HG03097 (cell line): ENCODE measurements around the gene ABCD3.
"Not testable (repeated sequence)": the region's sequence is repeated elsewhere in the genome, so short reads cannot be mapped to it uniquely, and the experiment has no call there.

Experiments
- ATAC-seq: cut with Tn5 transposase; IDR thresholded peaks from one replicate; pipeline ENCODE4 v1.9.1; 2021; ENCODE audit not compliant: unreplicated experiment, low FRiP score

ABCD3 gene

DNA sequence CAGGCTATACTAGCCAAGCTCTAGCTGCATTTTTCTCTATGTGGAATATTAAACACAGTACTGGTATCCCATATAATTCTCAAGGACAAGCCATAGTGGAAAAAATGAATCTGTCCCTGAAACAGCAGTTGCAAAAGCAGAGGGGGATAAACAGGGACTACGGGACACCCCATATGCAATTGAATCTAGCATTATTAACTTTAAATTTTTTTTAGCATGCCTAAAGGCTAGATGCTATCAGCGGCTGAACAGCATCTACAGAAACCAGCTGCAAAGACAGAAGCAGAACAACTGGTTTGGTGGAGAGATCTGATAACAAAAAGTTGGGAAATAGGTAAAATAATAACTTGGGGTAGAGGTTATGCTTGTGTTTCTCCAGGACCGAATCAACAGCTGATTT, 30.6 kb downstream of the ABCD3 start:
- ATAC-seq: not testable (repeated sequence)

- no peak for ATAC-seq
Measured at GRCh38 chr1:94456736-94457135, 38.5 kb downstream of the ABCD3 start.

- no peak for ATAC-seq
Measured at GRCh38 chr1:94462606-94463005, 44.4 kb downstream of the ABCD3 start.

GRCh38 chr1:94463056-94463764, 45.0 kb downstream of the ABCD3 start:
- no peak for ATAC-seq

DNA sequence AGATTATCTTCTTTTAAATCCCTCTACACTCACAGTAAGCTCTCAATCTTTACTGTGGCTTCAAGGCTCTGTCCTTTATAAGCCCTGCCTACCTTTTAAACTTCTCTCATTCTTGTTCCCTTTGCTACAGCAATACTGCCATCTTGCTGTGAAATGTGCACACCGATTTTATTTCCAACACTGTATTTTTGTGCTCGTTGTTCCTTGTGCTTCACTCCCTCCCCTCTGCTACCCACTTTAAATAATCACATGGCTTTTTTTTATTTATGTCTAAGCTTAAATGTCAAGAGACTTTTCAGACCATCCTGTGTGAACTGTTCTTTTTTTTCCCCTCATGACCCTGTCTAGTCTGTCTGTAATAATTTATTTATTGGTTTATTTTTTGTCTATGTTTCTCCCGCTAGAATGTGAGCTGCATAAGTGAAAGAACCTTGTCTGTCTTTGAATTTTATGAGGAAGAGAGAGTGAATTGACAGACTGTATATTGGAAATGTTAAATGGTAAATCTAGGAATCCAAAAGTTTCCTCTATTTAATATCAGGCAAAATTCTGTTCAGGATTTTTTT, 45.7 kb downstream of the ABCD3 start:
- no peak for ATAC-seq

DNA sequence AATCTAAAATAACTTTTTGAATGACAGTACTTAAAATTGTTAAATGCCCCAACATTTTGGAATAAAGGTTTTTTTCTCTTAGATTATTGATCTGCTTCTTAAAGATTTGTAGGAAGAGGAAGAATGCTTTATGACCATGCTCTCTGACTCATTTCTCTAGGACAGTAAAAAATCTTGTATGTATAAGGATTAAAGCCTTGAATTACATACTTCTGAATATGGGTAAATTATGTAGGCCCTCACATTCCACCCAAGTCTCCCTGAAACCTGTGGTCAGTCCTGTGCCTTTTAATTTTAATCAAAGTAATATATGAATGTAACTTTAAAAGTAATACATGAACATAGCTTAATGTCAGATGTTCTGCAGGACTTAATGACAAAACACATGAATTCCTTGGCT, 50.5 kb downstream of the ABCD3 start:
- no peak for ATAC-seq

DNA sequence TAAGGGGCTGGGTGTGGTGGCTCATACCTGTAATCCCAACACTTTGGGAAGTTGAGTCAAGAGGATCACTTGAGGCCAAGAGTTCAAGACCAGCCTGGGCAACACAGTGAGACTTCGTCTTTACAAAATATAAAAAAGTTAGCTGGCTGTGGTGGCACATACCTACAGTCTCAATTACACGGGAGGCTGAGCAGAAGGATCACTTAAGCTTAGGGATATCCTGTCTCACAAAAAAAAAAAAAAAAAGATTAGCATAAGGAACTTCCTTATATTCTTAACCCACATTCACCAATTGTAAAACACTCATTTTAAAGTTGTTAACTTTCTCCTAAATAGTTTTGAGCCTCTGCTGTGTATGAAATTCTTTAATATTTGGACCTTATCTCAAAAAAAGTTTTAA, 53.1 kb downstream of the ABCD3 start:
- no peak for ATAC-seq

DNA sequence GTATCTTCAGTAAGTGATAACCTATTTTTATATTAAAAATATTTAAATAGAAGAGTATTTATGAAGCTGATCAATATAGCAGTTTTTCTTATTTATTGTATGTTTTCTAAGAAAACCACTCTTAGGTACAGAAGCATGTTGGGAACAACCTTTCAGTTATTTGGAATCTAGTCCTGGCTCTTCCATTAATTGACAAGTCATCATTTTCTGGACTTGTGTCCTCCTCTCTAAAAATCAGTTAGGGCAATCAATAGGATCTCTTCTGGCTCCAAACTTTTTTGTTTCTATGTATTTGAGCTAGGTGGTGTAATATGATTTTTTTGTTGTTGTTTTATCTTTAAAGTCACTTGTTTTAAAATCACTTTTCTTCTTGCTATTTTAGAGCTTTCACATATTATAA, 57.0 kb downstream of the ABCD3 start:
- ATAC-seq: no peak

- ATAC-seq: no peak
Measured at GRCh38 chr1:94479682-94480081, 61.5 kb downstream of the ABCD3 start.

GRCh38 chr1:94481473-94481933, 63.3 kb downstream of the ABCD3 start:
- no peak for ATAC-seq

- ATAC-seq: no peak
Measured at GRCh38 chr1:94486990-94487389, 68.8 kb downstream of the ABCD3 start.

DNA sequence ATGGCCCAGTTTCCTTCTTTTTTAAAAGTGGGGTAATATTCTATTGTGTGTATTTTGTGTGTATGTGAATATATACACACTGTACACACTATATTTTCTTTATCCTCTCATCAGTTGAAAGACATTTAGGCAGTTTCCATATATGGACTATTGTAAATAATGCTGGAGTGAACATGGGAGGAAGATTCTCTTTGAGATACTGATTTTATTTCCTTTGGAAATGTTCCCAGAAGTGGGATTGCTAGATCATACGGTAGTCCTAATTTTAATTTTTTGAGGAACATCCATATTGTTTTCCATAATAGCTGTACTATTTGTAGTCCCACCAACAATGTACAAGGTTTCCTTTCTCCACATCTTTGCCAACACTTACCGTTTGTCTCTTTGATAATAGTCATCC, 72.4 kb downstream of the ABCD3 start:
- no peak for ATAC-seq

DNA sequence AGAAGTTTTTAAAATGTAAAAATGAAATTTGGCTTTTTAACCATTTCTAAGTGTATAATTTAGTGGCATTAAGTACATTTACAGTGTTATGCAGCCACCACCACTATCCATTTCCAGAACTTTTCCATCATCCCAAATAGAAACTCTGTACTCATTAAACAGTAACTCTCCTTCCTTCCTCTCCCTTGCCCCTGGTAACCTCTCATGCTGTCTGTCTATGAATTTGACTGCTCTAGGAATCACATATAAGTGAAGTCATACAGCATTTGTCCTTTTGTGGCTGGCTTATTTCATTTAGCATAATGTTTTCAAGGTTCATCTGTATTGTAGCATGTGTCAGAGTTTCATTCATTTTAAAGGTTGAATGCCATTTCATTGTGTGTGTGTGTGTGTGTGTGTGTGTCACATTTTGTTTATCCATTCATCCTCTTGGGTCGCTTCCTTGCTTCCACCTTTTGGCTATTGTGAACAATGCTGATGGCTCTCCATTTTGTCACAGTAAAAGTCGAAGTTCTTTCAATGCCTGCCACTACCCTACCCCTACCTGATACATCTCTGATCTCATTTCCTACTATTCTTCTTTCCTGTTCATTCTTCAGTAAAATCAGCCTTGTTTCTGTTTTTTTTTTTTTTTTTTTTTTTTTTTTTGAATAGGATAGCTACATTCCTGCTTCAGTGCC, 78.0 kb downstream of the ABCD3 start:
- no peak for ATAC-seq

GRCh38 chr1:94501426-94501825, 83.2 kb downstream of the ABCD3 start:
- ATAC-seq: no peak

DNA sequence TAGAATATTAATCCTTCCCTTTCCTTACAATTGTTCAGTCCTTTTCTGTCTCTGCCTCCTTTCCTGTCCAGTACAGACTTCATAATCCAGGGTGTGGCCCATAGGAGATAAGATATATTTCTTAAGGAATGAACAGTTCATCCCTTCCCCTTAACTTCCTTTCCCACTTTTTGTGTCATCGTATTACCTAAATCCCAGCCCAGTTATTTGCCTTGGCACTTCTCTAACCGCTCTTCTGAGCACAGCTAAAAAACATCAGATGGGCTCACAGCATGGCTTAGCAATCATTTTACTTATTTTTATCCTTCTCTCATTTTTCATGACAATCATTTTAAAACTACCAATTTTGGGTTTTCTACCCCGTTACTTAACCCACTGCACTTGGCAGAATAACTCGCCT, 83.7 kb downstream of the ABCD3 start:
- no peak for ATAC-seq

GRCh38 chr1:94503153-94503552, 85.0 kb downstream of the ABCD3 start:
- no peak for ATAC-seq

DNA sequence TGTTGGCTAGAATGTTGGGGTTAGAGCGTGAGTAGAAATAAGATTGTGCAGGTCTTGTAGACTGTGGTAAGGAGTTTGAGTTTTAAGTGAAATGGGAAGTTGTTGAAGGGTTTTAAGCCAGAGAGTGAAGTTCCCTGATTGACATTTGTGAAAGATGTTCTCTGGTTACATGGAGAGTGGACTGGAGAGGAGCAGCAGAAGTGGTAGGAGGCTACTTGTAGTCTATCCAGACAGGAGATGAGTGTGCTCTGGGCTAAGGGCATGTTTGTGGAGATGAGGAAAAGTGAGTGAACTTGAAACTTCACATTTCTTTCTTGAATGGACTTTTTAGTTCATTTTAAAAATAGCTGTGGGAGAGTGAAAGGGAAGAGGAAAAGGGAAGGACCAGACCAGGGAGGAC, 86.4 kb downstream of the ABCD3 start:
- ATAC-seq: no peak

GRCh38 chr1:94512816-94513215, 94.6 kb downstream of the ABCD3 start:
- no peak for ATAC-seq

DNA sequence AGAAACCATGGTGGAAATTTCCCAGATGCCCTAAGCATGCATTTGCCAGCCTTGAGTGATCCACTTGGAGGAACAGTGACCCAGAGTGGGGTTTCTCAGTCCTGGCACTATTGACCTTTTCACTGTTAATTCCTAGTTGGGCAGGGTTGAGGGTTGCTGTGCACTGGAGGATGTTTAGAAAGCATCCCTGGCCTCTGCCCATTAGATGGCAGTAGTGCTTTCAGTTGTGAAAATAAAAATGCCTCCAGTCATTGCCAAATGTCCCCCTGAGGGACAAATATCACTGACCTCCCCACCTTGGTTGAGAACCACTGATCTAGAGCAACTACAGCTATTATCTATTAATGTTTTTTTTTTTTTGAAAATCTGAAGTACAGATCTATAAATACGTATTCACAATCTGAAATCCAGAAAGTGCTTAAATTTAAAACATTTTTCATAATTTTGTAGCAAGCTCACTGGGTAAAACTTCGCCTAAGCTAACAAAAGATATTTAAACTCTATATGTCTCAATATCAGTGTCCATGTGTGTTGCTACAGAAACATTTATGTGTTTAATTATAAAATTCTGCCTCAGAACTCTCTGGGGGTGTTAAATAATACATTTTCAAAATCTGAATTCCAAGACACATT, 96.0 kb downstream of the ABCD3 start:
- ATAC-seq: no peak

DNA sequence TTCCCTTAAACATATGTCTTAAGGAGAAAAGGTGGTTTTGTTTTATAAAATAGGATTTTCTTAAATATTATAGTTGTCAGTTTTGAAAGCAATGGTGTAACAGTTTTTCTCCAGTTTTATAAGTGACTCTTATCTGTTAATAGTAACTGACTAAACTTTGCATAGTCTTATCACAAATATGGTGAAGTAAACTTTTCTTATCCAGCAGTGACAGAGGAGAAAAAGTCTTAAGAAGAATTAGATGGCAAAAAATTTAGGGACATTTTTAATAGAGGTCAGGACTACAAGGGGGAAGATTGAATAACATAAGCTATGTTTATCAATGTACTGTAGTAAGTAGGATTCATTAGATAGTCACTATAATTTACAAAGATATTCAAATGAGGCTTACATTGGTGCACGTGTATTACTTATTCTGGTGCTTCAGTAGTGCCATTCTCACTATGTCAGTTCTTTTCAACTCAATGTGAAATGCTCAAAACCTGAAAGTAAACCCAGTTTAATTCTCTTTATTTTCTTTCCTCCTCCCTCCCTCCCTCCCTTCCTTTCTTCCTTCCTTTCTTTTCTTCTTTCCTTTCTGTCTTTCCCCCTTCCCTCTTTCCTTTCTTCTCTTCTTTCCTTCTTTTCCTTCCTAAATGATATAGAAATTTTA, 97.2 kb downstream of the ABCD3 start:
- ATAC-seq: no peak

- no peak for ATAC-seq
Measured at GRCh38 chr1:94519351-94519750, 101.2 kb downstream of the ABCD3 start.
